GM12873 (cell line): ENCODE data around the gene C10orf105.
A peak's percentile ranks its signal among the peaks of the same experiment; 100 is the strongest.

Experiments
- CTCF ChIP-seq: IDR thresholded peaks from 2 replicates; pipeline ENCODE4 v1.5.1; 2012; ENCODE audit warnings: low read depth, mild to moderate bottlenecking, moderate library complexity, low read length, control low read depth; ENCODE audit not compliant: insufficient read depth; ENCODE audit errors: missing control alignments

Gene C10orf105

GRCh38 chr10:71697938-71698709 is 21.5 kb downstream of the C10orf105 start:
- TF ChIP-seq CTCF = no peak

- peak; percentile 97 for TF ChIP-seq CTCF
These were observed 22.8 kb downstream of the C10orf105 start for GRCh38 chr10:71696628-71697326.

GRCh38 chr10:71695502-71696476 is 23.8 kb downstream of the C10orf105 start:
- TF ChIP-seq CTCF = no peak

GRCh38 chr10:71694567-71694968 is 25.0 kb downstream of the C10orf105 start:
- TF ChIP-seq CTCF = no peak

GRCh38 chr10:71694039-71694501 is 25.5 kb downstream of the C10orf105 start:
- no peak for TF ChIP-seq CTCF

GRCh38 chr10:71693377-71693776 is 26.2 kb downstream of the C10orf105 start:
- TF ChIP-seq CTCF = no peak
